ENCODE results near the gene ADGRB3.

GRCh38 chr6:69027861-69028260, 392.8 kb downstream of the ADGRB3 start:
- TF ChIP-seq CTCF (IDR thresholded peaks at IDR 0.05) (no peak), EZH2phosphoT487 (IDR thresholded peaks at IDR 0.05) (no peak), EZH2 (IDR thresholded peaks at IDR 0.05) (no peak)

Data from neural progenitor cell (in vitro differentiated cells).